Neural crest cell (in vitro differentiated cells): ENCODE data around the gene PGM2. TPM values are rescaled to one million over a fixed set of nuclear protein-coding genes. Genes with fewer than 3 reads are reported as not detected.

ENCODE experiments used
- DNase-seq: peaks from one replicate; pipeline ENCODE4 v3.0.0; 2021; ENCODE audit warnings: low read depth, mixed read lengths, low spot score
- H3K27ac Mint-ChIP-seq: one replicate; pipeline ENCODE4 v1.8.0; 2021; ENCODE audit warnings: mild to moderate bottlenecking, mixed read lengths; ENCODE audit not compliant: unreplicated experiment
- H3K27me3 Mint-ChIP-seq: 2 replicates; pipeline ENCODE4 v1.8.0; 2021; ENCODE audit warnings: low read depth, mild to moderate bottlenecking, mixed read lengths
- H3K36me3 Mint-ChIP-seq: 2 replicates; pipeline ENCODE4 v1.8.0; 2021; ENCODE audit warnings: low read depth, mild to moderate bottlenecking, mixed read lengths
- H3K4me1 Mint-ChIP-seq: 2 replicates; pipeline ENCODE4 v1.8.0; 2021; ENCODE audit warnings: mixed read lengths
- H3K4me3 Mint-ChIP-seq: one replicate; pipeline ENCODE4 v1.8.0; 2021; ENCODE audit warnings: mild to moderate bottlenecking, mixed read lengths
- H3K9me3 Mint-ChIP-seq: 2 replicates; pipeline ENCODE4 v1.8.0; 2021; ENCODE audit warnings: mixed read lengths
- total RNA-seq: library from RNA; stranded (reverse); gene quantifications from 2 replicates; pipeline ENCODE4 v1.2.1, GENCODE V29; 2021
- TF ChIP-seq, protein P1 (sequence below): fragments of 200-600 bp; sonication (generic); conservative IDR thresholded peaks from 2 replicates; pipeline ENCODE4 v1.5.0; 2021; ENCODE audit warnings: antibody characterized with exemption, mild to moderate bottlenecking

Gene PGM2
- total RNA-seq, 1 donor from 2014 or later: 28.5 TPM

DNA sequence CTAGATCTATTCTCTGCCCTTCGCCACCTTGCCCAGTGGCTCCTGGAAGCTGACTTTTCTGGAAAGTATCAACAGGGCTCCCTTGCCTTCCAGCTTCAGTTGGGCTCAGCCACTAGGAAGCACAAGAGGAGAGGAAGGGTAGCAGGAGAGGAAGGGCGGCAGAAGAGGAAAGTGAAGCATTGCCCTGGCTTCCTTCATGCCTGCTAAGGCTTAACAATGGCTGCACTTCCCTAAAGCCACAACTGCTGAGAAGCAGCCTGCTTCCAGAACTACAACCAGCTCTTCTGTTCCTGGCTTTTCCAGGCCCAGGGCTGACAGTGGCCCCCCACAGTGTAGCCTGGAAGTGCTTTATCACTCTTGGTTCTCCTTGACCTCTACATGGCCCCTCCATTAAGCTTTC is 29.1 kb upstream of the PGM2 start:
- peak overlapping the region; percentile 9 for H3K27ac Mint-ChIP-seq
- peaks cover 25% of the 10 kb centered on the region for H3K4me1 Mint-ChIP-seq
- no peaks in the 10 kb centered on the region for H3K36me3 Mint-ChIP-seq
- no peak overlapping the region for H3K4me3 Mint-ChIP-seq
- H3K27me3 Mint-ChIP-seq: no peaks in the 10 kb centered on the region
- no peak for DNase-seq
- TF ChIP-seq, protein P1, sequence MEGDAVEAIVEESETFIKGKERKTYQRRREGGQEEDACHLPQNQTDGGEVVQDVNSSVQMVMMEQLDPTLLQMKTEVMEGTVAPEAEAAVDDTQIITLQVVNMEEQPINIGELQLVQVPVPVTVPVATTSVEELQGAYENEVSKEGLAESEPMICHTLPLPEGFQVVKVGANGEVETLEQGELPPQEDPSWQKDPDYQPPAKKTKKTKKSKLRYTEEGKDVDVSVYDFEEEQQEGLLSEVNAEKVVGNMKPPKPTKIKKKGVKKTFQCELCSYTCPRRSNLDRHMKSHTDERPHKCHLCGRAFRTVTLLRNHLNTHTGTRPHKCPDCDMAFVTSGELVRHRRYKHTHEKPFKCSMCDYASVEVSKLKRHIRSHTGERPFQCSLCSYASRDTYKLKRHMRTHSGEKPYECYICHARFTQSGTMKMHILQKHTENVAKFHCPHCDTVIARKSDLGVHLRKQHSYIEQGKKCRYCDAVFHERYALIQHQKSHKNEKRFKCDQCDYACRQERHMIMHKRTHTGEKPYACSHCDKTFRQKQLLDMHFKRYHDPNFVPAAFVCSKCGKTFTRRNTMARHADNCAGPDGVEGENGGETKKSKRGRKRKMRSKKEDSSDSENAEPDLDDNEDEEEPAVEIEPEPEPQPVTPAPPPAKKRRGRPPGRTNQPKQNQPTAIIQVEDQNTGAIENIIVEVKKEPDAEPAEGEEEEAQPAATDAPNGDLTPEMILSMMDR: no peak
- H3K9me3 Mint-ChIP-seq: peaks cover 2% of the 10 kb centered on the region

DNA sequence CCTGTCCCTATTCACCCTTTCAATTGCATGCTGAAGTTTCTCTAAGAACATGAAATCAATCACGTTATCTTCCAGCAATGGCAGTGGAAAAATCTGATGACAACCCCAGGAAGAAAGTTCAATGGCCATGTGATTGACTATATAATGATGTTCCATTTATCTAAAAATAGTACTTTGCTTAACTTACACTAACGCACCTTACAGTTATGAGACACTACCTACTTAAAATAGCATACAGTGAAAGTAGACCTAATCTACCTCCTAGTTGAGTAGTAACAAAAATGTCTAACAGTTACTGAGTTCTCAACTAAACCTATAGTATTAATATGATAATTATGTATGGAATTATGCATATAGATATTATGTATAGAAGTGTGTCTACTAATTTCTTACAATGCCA is 28.6 kb upstream of the PGM2 start:
- no peaks in the 10 kb centered on the region for H3K36me3 Mint-ChIP-seq
- no peaks in the 10 kb centered on the region for H3K27me3 Mint-ChIP-seq
- H3K4me1 Mint-ChIP-seq: peaks cover 25% of the 10 kb centered on the region
- TF ChIP-seq, protein P1: no peak
- H3K9me3 Mint-ChIP-seq: peaks cover 1% of the 10 kb centered on the region
- H3K4me3 Mint-ChIP-seq: no peak overlapping the region
- DNase-seq: no peak
- no peak overlapping the region for H3K27ac Mint-ChIP-seq

- Mint-ChIP-seq H3K4me1 (peaks cover 25% of the 10 kb centered on the region), H3K27me3 (no peaks in the 10 kb centered on the region), H3K36me3 (no peaks in the 10 kb centered on the region), H3K4me3 (no peak overlapping the region), H3K27ac (no peak overlapping the region), H3K9me3 (no peaks in the 10 kb centered on the region)
- DNase-seq: no peak
- TF ChIP-seq, protein P1: no peak
These were observed 27.9 kb upstream of the PGM2 start for GRCh38 chr4:37798616-37799015.

DNA sequence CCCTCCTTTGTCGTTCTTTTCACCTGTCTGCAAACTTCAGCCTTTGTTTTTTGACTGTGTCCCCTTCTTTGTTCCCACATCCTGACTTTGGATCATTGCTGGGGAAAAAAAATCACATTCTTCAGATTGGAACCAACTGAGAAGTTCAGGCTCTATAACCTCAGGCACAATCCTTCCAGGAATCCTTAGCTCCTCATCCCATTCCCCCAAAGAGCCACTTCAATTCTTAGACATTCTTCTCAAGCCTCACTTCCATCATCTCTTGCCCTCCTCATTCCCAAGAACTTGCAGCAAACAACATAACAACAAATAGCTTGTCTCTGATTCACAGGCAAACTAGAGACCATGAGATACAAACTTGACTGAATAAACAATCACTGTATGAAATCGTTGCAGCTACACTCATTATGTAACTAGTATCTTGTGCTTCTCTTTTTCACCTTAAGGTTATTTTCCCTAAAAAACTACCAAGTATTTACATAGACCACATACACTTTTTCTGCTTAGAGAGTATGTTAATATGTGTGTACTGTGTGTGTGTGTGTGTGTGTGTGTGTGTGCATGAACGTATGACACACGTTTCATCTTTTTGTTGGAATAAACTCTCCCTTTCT is 26.4 kb upstream of the PGM2 start:
- Mint-ChIP-seq H3K27ac (peak overlapping the region; percentile 17), H3K4me1 (peaks cover 32% of the 10 kb centered on the region), H3K27me3 (no peaks in the 10 kb centered on the region), H3K4me3 (no peak overlapping the region), H3K36me3 (no peaks in the 10 kb centered on the region), H3K9me3 (no peaks in the 10 kb centered on the region)
- DNase-seq: no peak
- TF ChIP-seq, protein P1: no peak

DNA sequence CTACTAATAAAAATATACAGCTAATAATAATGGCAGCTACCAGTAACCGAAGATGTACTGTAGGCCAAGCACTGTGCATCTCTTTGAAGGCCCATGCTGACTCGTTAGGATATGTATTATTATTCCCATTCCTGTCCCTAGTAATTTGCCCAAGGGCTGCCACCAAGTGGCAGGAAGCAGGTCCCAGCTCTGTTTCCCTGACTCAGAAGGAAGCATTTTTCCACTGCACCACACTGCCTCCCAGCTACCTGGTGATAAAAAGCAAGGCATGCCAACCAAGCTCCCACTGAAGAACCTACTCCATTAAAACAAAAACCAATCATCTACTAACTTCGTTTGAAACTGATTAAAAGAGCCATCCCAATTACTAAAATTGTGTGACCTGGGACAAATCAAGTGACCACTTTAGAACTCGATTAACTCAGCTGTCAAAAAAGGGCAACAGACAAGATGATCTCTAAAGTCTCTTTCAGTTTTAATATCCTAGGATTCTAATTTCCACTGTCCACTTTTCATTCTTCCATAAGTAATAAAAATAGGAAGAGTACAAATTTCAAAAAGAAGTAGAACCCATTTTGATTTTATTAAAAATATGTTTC is 24.3 kb upstream of the PGM2 start:
- no peak overlapping the region for H3K4me3 Mint-ChIP-seq
- no peaks in the 10 kb centered on the region for H3K36me3 Mint-ChIP-seq
- TF ChIP-seq, protein P1: peak; percentile 76
- no peaks in the 10 kb centered on the region for H3K27me3 Mint-ChIP-seq
- peaks cover 2% of the 10 kb centered on the region for H3K9me3 Mint-ChIP-seq
- DNase-seq: peak; percentile 42
- H3K27ac Mint-ChIP-seq: no peak overlapping the region
- H3K4me1 Mint-ChIP-seq: peaks cover 28% of the 10 kb centered on the region
